PFSK-1 (cell line): ENCODE results near the gene CNTN4.

ENCODE experiments used
- FOXP2 ChIP-seq: optimal IDR thresholded peaks from 2 replicates; pipeline ENCODE3; 2011; ENCODE audit warnings: borderline replicate concordance, control low read depth, inconsistent platforms; ENCODE audit not compliant: insufficient read depth; ENCODE audit errors: extremely low read length, extremely low read depth
- POLR2AphosphoS5 ChIP-seq: IDR thresholded peaks from 2 replicates; pipeline ENCODE4 v1.6.1; 2012; ENCODE audit warnings: low read depth, mild to moderate bottlenecking, control low read depth, low read length, moderate library complexity
- REST ChIP-seq, 2 experiments: IDR thresholded peaks; 2 replicates each; pipeline versions ENCODE4 v1.6.1 to v1.8.0; 2011 to 2012; ENCODE audit warnings: low read depth in 2 of 2, low read length in 2 of 2, control low read depth in 1 of 2, inconsistent platforms in 1 of 2, mild to moderate bottlenecking in 1 of 2, moderate library complexity in 1 of 2; ENCODE audit not compliant: insufficient read depth in 1 of 2
- SIN3A ChIP-seq: IDR thresholded peaks from 2 replicates; pipeline ENCODE4 v1.6.1; 2012; ENCODE audit warnings: mild to moderate bottlenecking, low read length, moderate library complexity, borderline replicate concordance; ENCODE audit not compliant: insufficient read depth
- TAF1 ChIP-seq: IDR thresholded peaks from 2 replicates; pipeline ENCODE4 v1.6.1; 2012; ENCODE audit warnings: low read length, control low read depth, borderline replicate concordance; ENCODE audit not compliant: insufficient read depth

CNTN4 gene

DNA sequence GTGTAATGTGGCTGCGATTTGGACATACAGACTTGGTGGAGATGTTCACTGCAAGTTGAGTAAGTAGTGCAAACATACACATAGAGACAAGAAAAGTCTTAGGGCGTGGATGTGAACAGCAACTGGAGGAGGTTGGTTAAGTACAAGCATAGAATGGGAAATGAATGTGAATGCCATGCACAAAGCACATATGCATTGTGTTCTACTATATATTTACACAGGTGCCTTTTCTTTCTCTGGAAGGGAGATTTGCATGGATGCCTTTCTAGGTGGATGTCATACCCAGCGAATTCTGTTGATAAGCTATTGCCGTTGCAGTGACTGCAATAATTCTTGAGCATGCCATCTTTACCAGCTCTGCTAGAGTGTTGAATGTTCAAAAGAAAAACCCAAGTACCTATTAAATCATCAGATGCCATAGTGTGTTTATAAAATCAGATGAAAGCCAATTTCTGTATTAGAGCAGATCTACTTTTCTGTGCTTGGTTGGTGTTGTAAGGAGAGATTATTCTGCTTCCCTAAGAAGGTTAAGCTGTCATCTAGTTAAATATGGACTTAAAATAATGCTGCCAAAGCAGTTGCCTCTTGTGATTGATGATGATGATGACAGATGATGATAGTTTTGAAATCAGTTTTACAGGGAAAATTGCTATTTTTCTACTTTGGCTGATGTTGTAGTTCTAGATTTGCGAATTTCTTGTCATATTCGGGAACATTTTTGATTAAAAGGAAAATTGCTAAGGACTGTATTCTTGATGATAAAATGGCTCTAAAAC is 148.4 kb downstream of the CNTN4 start:
- no peak for TF ChIP-seq TAF1
- TF ChIP-seq FOXP2: no peak
- TF ChIP-seq SIN3A: no peak
- TF ChIP-seq REST (IDR thresholded peaks at IDR 0.05; ENCODE audit: insufficient read depth in 1 of 2, low read depth in 2 of 2, low read length in 2 of 2): no peak
- TF ChIP-seq POLR2AphosphoS5: no peak

GRCh38 chr3:2247831-2248230 is 149.2 kb downstream of the CNTN4 start:
- TF ChIP-seq FOXP2 (no peak), TAF1 (no peak), SIN3A (no peak), POLR2AphosphoS5 (no peak), REST (IDR thresholded peaks at IDR 0.05; ENCODE audit: insufficient read depth in 1 of 2, low read depth in 2 of 2, low read length in 2 of 2) (no peak)

DNA sequence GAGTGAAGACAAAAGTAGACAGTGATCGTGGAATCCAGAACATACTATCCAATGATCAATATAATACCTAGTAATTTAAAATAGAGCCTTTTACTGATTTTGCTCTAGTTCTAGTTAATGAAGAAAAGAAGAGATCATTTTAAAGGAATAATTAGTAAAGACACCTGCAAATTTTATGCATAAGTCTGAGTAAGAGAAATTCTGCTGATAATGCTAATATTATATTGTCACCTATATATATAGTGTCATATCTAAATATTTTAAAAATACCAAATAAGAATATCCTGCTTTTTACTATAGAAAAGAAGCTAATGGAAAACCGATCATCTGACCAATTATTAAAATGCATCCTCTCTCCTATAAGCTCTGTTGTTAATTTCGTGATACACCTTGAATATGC is 152.1 kb downstream of the CNTN4 start:
- no peak for TF ChIP-seq TAF1
- TF ChIP-seq FOXP2: no peak
- no peak for TF ChIP-seq REST (IDR thresholded peaks at IDR 0.05; ENCODE audit: insufficient read depth in 1 of 2, low read depth in 2 of 2, low read length in 2 of 2)
- TF ChIP-seq SIN3A: no peak
- TF ChIP-seq POLR2AphosphoS5: no peak

DNA sequence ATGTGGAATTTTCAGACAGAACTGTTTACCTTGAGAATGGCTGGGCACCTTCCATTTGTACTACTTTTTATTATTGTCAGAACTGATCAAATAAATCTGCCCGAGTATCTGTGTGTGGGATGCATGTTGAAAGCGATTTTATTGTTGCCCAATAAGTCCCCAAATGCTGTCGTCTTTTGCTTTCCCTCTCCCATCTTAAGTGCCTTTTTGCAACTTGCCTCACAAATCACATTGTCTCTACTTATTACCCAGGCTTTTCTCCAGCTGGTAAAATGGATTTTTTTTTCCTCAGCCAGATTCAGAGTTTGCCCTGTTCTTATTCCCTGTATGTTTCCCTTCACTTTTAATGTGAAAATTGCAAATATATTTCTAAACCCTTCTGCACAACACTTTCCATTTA is 163.1 kb downstream of the CNTN4 start:
- TF ChIP-seq POLR2AphosphoS5: no peak
- TF ChIP-seq TAF1: no peak
- no peak for TF ChIP-seq SIN3A

DNA sequence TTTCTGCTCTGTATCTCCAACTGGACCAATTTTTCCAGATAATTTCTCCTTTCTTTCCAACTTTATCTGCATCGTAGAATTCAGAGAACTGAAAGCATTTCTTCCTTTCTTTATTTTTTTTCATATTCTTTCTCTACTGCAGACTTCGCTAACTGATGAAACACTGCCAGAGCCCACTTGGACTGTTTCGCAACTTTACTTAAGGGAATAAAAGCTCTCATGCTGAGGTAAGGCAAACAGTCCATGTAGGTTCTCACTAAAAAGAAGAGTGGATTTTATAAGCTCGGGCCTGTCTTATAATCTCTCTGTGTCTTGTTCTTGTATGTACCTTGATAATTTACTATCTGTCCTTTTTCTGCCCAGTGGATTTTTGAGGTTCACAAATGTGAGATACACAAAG is 163.5 kb downstream of the CNTN4 start:
- TF ChIP-seq REST (IDR thresholded peaks at IDR 0.05; ENCODE audit: insufficient read depth in 1 of 2, low read depth in 2 of 2, low read length in 2 of 2) (no peak), POLR2AphosphoS5 (no peak), FOXP2 (no peak), TAF1 (no peak), SIN3A (no peak)
